ENCODE measurements around the gene SRGAP3.

GRCh38 chr3:9244495-9245183 is 4.8 kb downstream of the SRGAP3 start:
- TF ChIP-seq POLR2A (IDR thresholded peaks at IDR 0.05) (no peak), CTCF (IDR thresholded peaks at IDR 0.05) (no peak), POLR2AphosphoS5 (IDR thresholded peaks at IDR 0.05) (no peak)
